H1 (cell line): Measurements from ENCODE around the gene S100PBP. TPM values are rescaled to one million over a fixed set of nuclear protein-coding genes. Genes with fewer than 3 reads are reported as not detected.

Experiments used
- CTCF ChIA-PET: fragments of 300-600 bp; sonication (Branson Sonifier 250); formaldehyde crosslinking; loops from one replicate; lab custom pipeline; 2021; ENCODE audit not compliant: partially characterized antibody; lab: Charles Lee
- POLR2A ChIA-PET: fragments of 300-600 bp; sonication (Branson Sonifier 250); formaldehyde crosslinking; loops from one replicate; lab custom pipeline; 2021; ENCODE audit warnings: inconsistent platforms; ENCODE audit not compliant: partially characterized antibody; lab: Charles Lee
- DNase-seq, 2 experiments: peaks; one replicate each; pipeline versions ENCODE4 v3.0.0 to v3.0.0-alpha.2; 2010 to 2022; ENCODE audit warnings: low spot score in 2 of 2, low read depth in 1 of 2, mixed read lengths in 1 of 2
- FAIRE-seq: peaks from 2 replicates; lab custom pipeline; 2011; peaks lifted over from hg19 to GRCh38; lab: Jason Lieb, UNC
- H2AFZ ChIP-seq: 2 replicates; pipeline ENCODE4 v1.8.1; 2012; ENCODE audit warnings: low read length, inconsistent platforms
- H2AK5ac ChIP-seq: 2 replicates; pipeline ENCODE4 v1.6.1; 2013; ENCODE audit warnings: low read depth, low read length
- H2BK120ac ChIP-seq: replicated peaks from 2 replicates; pipeline ENCODE3; 2013; ENCODE audit warnings: low read depth, low read length, inconsistent platforms
- H2BK12ac ChIP-seq: 2 replicates; pipeline ENCODE4 v1.6.1; 2013; ENCODE audit warnings: low read depth, low read length
- H2BK15ac ChIP-seq: 2 replicates; pipeline ENCODE4 v1.6.1; 2013; ENCODE audit warnings: low read length
- H2BK20ac ChIP-seq: 2 replicates; pipeline ENCODE4 v1.6.1; 2013; ENCODE audit warnings: low read length
- H2BK5ac ChIP-seq: 2 replicates; pipeline ENCODE4 v1.6.1; 2013; ENCODE audit warnings: low read depth, low read length
- H3K14ac ChIP-seq: 2 replicates; pipeline ENCODE4 v1.6.1; 2013; ENCODE audit warnings: inconsistent platforms; ENCODE audit not compliant: insufficient read length
- H3K18ac ChIP-seq: 2 replicates; pipeline ENCODE4 v1.6.1; 2013; ENCODE audit warnings: low read length; ENCODE audit errors: extremely low read depth
- H3K23ac ChIP-seq: 2 replicates; pipeline ENCODE4 v1.6.1; 2013; ENCODE audit warnings: inconsistent platforms; ENCODE audit not compliant: insufficient read length
- H3K23me2 ChIP-seq: 2 replicates; pipeline ENCODE4 v1.6.1; 2013; ENCODE audit warnings: low read depth, low read length
- H3K27ac ChIP-seq: 2 replicates; pipeline ENCODE4 v1.6.1; 2011; ENCODE audit warnings: low read depth, low read length, inconsistent platforms
- H3K27me3 ChIP-seq, 4 experiments: replicated peaks in 1 of 4; 1 replicate in 1 of 4; 2 replicates in 3 of 4; pipeline versions ENCODE4 v1.6.1 to v1.8.1; 2011 to 2013; ENCODE audit warnings: low read length in 3 of 4, mild to moderate bottlenecking in 3 of 4, inconsistent platforms in 2 of 4, mixed read lengths in 2 of 4, moderate library complexity in 1 of 4; ENCODE audit not compliant: control insufficient read depth in 3 of 4, insufficient read depth in 3 of 4; ENCODE audit errors: extremely low read depth in 1 of 4
- H3K36me3 ChIP-seq, 4 experiments: 2 replicates each; pipeline versions ENCODE4 v1.6.1 to v1.8.1; 2011 to 2013; ENCODE audit warnings: mild to moderate bottlenecking in 4 of 4, low read length in 3 of 4, moderate library complexity in 2 of 4, control low read depth in 1 of 4, inconsistent platforms in 1 of 4; ENCODE audit not compliant: insufficient read depth in 4 of 4, control insufficient read depth in 2 of 4
- H3K4ac ChIP-seq: replicated peaks from 2 replicates; pipeline ENCODE3; 2013; ENCODE audit warnings: low read length, low read depth, mixed read lengths, inconsistent platforms; ENCODE audit not compliant: insufficient read length
- H3K4me1 ChIP-seq, 4 experiments: replicated peaks in 1 of 4; 1 replicate in 1 of 4; 2 replicates in 3 of 4; pipeline versions ENCODE4 v1.6.1 to v1.8.1; 2011 to 2013; ENCODE audit warnings: low read length in 3 of 4, inconsistent platforms in 2 of 4, mixed read lengths in 1 of 4; ENCODE audit not compliant: insufficient read depth in 4 of 4, control insufficient read depth in 3 of 4
- H3K4me2 ChIP-seq, 2 experiments: 2 replicates each; pipeline versions ENCODE4 v1.6.1 to v1.8.1; 2011 to 2013; ENCODE audit warnings: low read depth in 2 of 2, low read length in 2 of 2, control low read depth in 1 of 2, inconsistent platforms in 1 of 2, mild to moderate bottlenecking in 1 of 2; ENCODE audit not compliant: insufficient read depth in 1 of 2
- H3K4me3 ChIP-seq, 4 experiments: fragments of 200-600, 300-600 bp in 1 of 4; sonication (generic), shearing (Covaris generic), sonication (Bioruptor Twin) in 1 of 4; 2 replicates each; pipeline versions ENCODE4 v1.5.1 to v1.8.1; 2011 to 2016; ENCODE audit warnings: low read length in 4 of 4, low read depth in 3 of 4, control low read depth in 2 of 4, inconsistent platforms in 2 of 4, mild to moderate bottlenecking in 2 of 4, mixed read lengths in 1 of 4, moderate library complexity in 1 of 4; ENCODE audit not compliant: insufficient read depth in 2 of 4; ENCODE audit errors: extremely low read depth in 1 of 4
- H3K56ac ChIP-seq: replicated peaks from 2 replicates; pipeline ENCODE3; 2013; ENCODE audit warnings: low read depth, mild to moderate bottlenecking, mixed read lengths, low read length, inconsistent platforms; ENCODE audit not compliant: insufficient read length
- H3K79me1 ChIP-seq: 2 replicates; pipeline ENCODE4 v1.6.1; 2013; ENCODE audit warnings: low read depth, low read length, control low read depth
- H3K79me2 ChIP-seq, 2 experiments: 2 replicates each; pipeline versions ENCODE4 v1.6.1 to v1.8.1; 2012 to 2013; ENCODE audit warnings: low read length in 2 of 2, mild to moderate bottlenecking in 2 of 2, inconsistent platforms in 1 of 2; ENCODE audit not compliant: insufficient read depth in 2 of 2, control insufficient read depth in 1 of 2
- H3K9ac ChIP-seq, 4 experiments: replicated peaks in 1 of 4; 1 replicate in 1 of 4; 2 replicates in 3 of 4; pipeline versions ENCODE4 v1.6.1 to v1.8.1; 2011 to 2013; ENCODE audit warnings: low read depth in 3 of 4, low read length in 3 of 4, control low read depth in 2 of 4, mild to moderate bottlenecking in 2 of 4, moderate library complexity in 2 of 4, inconsistent platforms in 1 of 4; ENCODE audit errors: extremely low read depth in 1 of 4
- H3K9me3 ChIP-seq, 2 experiments: 2 replicates each; pipeline versions ENCODE4 v1.6.1 to v1.8.1; 2012 to 2013; ENCODE audit warnings: mild to moderate bottlenecking in 2 of 2, moderate library complexity in 2 of 2, control low read depth in 1 of 2, inconsistent platforms in 1 of 2, low read depth in 1 of 2, low read length in 1 of 2, mixed read lengths in 1 of 2; ENCODE audit not compliant: insufficient read depth in 2 of 2
- H4K20me1 ChIP-seq, 2 experiments: replicated peaks in 1 of 2; 2 replicates each; pipeline versions ENCODE3 to v1.8.1; 2011 to 2013; ENCODE audit warnings: inconsistent platforms in 2 of 2, low read length in 2 of 2, mild to moderate bottlenecking in 1 of 2; ENCODE audit not compliant: insufficient read depth in 2 of 2, control insufficient read depth in 1 of 2
- H4K5ac ChIP-seq: 2 replicates; pipeline ENCODE4 v1.6.1; 2013; ENCODE audit warnings: low read length, low read depth, mixed read lengths, inconsistent platforms; ENCODE audit not compliant: insufficient read length
- H4K8ac ChIP-seq: 2 replicates; pipeline ENCODE4 v1.8.0; 2013; ENCODE audit warnings: mild to moderate bottlenecking, moderate library complexity, low read length, inconsistent platforms; ENCODE audit not compliant: insufficient read depth; ENCODE audit errors: extremely low read depth
- H4K91ac ChIP-seq: replicated peaks from 2 replicates; pipeline ENCODE3; 2013; ENCODE audit warnings: low read length, mixed read lengths, inconsistent platforms; ENCODE audit not compliant: insufficient read length
- BCL11A ChIP-seq, 2 experiments: IDR thresholded peaks; one replicate each; pipeline ENCODE4 v1.6.1; 2011; ENCODE audit warnings: low read depth in 2 of 2, low read length in 2 of 2, mild to moderate bottlenecking in 2 of 2
- CEBPB ChIP-seq: IDR thresholded peaks from 2 replicates; pipeline ENCODE4 v1.6.1; 2012; ENCODE audit warnings: low read depth, low read length
- CHD1 ChIP-seq: IDR thresholded peaks from 2 replicates; pipeline ENCODE4 v1.6.1; 2012; ENCODE audit warnings: low read depth, low read length, improper control_type of control experiment
- RBBP5 ChIP-seq: IDR thresholded peaks from 2 replicates; pipeline ENCODE4 v1.7.1; 2012; ENCODE audit warnings: low read depth, mild to moderate bottlenecking, inconsistent platforms, low read length, moderate library complexity, borderline replicate concordance
- RFX5 ChIP-seq: IDR thresholded peaks from 2 replicates; pipeline ENCODE4 v1.6.1; 2011; ENCODE audit warnings: low read depth, low read length, improper control_type of control experiment, borderline replicate concordance
- TEAD4 ChIP-seq: IDR thresholded peaks from 2 replicates; pipeline ENCODE4 v1.6.1; 2012; ENCODE audit warnings: low read depth, low read length, inconsistent platforms, mixed read lengths
- ZNF274 ChIP-seq: IDR thresholded peaks from 2 replicates; pipeline ENCODE4 v1.7.0; 2012; ENCODE audit warnings: low read length, borderline replicate concordance; ENCODE audit errors: extremely low read depth
- WGBS, 2 experiments: shearing (Covaris generic) in 1 of 2; methylation state at CpG; one replicate each; pipeline versions ENCODE4 v1.1.6 to v1.1.7; 2013 to 2015; ENCODE audit warnings: low lambda C conversion rate in 2 of 2, mixed read lengths in 2 of 2, inconsistent platforms in 1 of 2, low coverage in 1 of 2, missing lambda C conversion rate in 1 of 2; ENCODE audit not compliant: insufficient replicate concordance in 2 of 2, insufficient coverage in 1 of 2, insufficient read length in 1 of 2; ENCODE audit errors: extremely low coverage in 1 of 2, missing lambda C conversion rate in 1 of 2; 5-methylcytosine and 5-hydroxymethylcytosine counted together
- polyA plus RNA-seq, 7 experiments: library from polyadenylated mRNA; depleted of rRNA in 3 of 7; stranded (reverse) in 5 of 7; unstranded in 2 of 7; fragments of >200 nt in 5 of 7; fragments of 200-250 nt in 2 of 7; gene quantifications; 1 replicate in 5 of 7; 2 replicates in 1 of 7; 4 replicates in 1 of 7; pipeline versions ENCODE4 v1.2.1 to v1.2.3, GENCODE V29; 2011 to 2013; ENCODE audit warnings: missing spikeins in 2 of 7, mixed read lengths in 2 of 7
- total RNA-seq: library from RNA; stranded (reverse); fragmentation: NEBNext Ultra II Directional; extraction: Animal tissue kit (Norgen Biotek cat#: 25700); gene quantifications from 2 replicates; pipeline ENCODE4 v1.2.1, GENCODE V29; 2021
- TF ChIP-seq, protein P1 (sequence below): IDR thresholded peaks from 2 replicates; pipeline ENCODE4 v1.6.1; 2011; ENCODE audit warnings: low read depth, mild to moderate bottlenecking, low read length; ENCODE audit not compliant: insufficient read depth

S100PBP gene
- total and polyA plus RNA-seq, 2 of the 8 experiments (the other 6 are each of a cell fraction or from before 2014, with no cell fraction given): 43.8 to 68.3 TPM

DNA sequence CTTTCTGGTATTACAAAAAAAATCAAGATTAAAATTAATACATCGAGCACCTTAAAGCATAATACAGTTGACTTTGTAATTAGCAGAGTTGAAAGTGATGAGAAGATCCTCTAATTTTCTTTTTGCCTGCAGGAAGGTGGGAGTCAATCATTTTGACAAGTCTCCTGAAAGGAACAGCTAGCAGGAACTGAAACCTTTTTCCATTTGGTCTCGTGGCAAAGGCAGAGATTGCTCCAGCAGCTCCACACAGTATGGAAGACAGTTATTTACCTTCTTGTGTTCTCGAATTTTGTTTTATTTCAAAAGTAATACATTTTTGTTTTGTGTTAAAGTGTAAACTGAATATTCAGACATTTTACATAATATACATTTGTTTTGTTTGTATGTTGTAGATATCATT, 7.7 kb downstream of the S100PBP start:
- Histone ChIP-seq H3K27me3 (no peaks in the 10 kb centered on the region), H2BK15ac (no peak overlapping the region), H2BK5ac (no peak overlapping the region), H3K79me1 (no peaks in the 10 kb centered on the region; the same call in none of the 2 replicates), H3K4me3 (no peak overlapping the region), H3K79me2 (peaks cover 0 to 31% of the 10 kb centered on the region in 2 experiments; a peak in 2 of 4 replicates), H3K23ac (no peak overlapping the region), H3K56ac (no peak overlapping the region), H3K9me3 (no peaks in the 10 kb centered on the region), H3K9ac (no peak overlapping the region), H2AK5ac (no peak overlapping the region), H4K5ac (no peak overlapping the region), H4K91ac (no peak overlapping the region), H3K14ac (no peak overlapping the region), H2BK12ac (no peak overlapping the region), H3K4me2 (no peak overlapping the region), H3K4ac (no peak overlapping the region), H4K8ac (no peak overlapping the region), H2BK20ac (no peak overlapping the region), H2AFZ (no peak overlapping the region), H3K18ac (no peak overlapping the region), H3K27ac (no peak overlapping the region), H3K23me2 (no peaks in the 10 kb centered on the region), H4K20me1 (no peaks in the 10 kb centered on the region), H3K36me3 (peaks cover 10 to 58% (median 38%) of the 10 kb centered on the region in 4 experiments; a peak in 7 of 8 replicates), H3K4me1 (no peaks in the 10 kb centered on the region), H2BK120ac (no peak overlapping the region)
- POLR2A ChIA-PET: interaction anchor here (1.1 kb wide), 1 partner anchor 165 kb away, joined by 3 read pairs; no protein-coding TSS in a partner anchor
- TF ChIP-seq BCL11A (IDR thresholded peaks at IDR 0.05; ENCODE audit: low read depth in 2 of 2, low read length in 2 of 2) (no peak), RFX5 (no peak), RBBP5 (no peak), CHD1 (no peak), CEBPB (no peak), TEAD4 (no peak), ZNF274 (no peak)
- TF ChIP-seq, protein P1, sequence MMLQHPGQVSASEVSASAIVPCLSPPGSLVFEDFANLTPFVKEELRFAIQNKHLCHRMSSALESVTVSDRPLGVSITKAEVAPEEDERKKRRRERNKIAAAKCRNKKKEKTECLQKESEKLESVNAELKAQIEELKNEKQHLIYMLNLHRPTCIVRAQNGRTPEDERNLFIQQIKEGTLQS: no peak
- CTCF ChIA-PET: no interaction called here
- WGBS, 2 experiments: 92% methylated on average over 3 of the region's 3 CpGs; no CpG with 5 or more reads in 1 of the 2 experiments
- DNase-seq (no peak), FAIRE-seq (no peak)
